ENCODE data around the gene LRRC39. TPM values are rescaled to one million over a fixed set of nuclear protein-coding genes. Genes with fewer than 3 reads are reported as not detected.

LRRC39 gene
- 0.17 TPM in 1 of 2 replicates, not detected in the other for total RNA-seq

GRCh38 chr1:100178091-100178490 is at the start of gene LRRC39:
LRRC39 (minus strand) TSS chr1:100178256; CDS start chr1:100168516, 9,740 bp downstream.

GRCh38 chr1:100132566-100133477 is 45.2 kb downstream of the LRRC39 start, which contains the start of the genes SASS6 and TRMT13:
SASS6 (minus strand) TSS chr1:100132930; CDS start chr1:100132814, 116 bp downstream.
TRMT13 (plus strand) TSS chr1:100133163; CDS start chr1:100133169, 6 bp downstream.

Other genes starting within 250 kb of the LRRC39 start
- 14.7 and 15.6 TPM in 2 replicates for gene SLC35A3, start 208.3 kb downstream of the LRRC39 start, total RNA-seq
- gene SASS6, start 45.3 kb downstream of the LRRC39 start, total RNA-seq, result 1.2 and 1.7 TPM in 2 replicates
- gene TRMT13, start 45.1 kb downstream of the LRRC39 start, total RNA-seq, result 5.6 and 9.2 TPM in 2 replicates
- gene DBT, start 71.6 kb upstream of the LRRC39 start, total RNA-seq, result 4.6 and 5.7 TPM in 2 replicates
- 30.4 and 30.6 TPM in 2 replicates for gene RTCA, start 88.0 kb upstream of the LRRC39 start, total RNA-seq
- 3.0 and 5.0 TPM in 2 replicates for gene CDC14A, start 174.2 kb upstream of the LRRC39 start, total RNA-seq